Measurements from ENCODE around the gene CACNA1S.

DNA sequence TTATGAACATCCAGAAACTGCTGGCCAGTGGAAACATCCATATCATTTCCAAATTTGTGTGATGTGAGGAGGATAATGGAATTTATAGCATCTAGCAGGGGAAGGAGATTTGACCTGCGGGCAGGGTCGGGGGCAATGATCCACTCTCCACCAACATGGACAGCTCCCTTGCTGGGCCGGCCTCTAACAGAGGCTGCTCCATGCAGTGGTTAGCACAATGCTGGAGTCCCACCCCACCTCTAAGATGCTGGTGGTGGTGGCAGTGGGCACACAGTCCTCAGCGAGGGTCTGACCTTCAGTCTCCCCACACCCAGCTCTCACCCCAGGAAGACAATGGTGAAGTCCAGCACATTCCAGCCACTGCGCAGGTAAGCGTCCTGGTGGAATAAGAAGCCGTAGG lies 18.7 kb downstream of the CACNA1S start:
- TF ChIP-seq EZH2 (IDR thresholded peaks at IDR 0.05; ENCODE audit: borderline replicate concordance, low read length) = no peak
- TF ChIP-seq, protein P1, sequence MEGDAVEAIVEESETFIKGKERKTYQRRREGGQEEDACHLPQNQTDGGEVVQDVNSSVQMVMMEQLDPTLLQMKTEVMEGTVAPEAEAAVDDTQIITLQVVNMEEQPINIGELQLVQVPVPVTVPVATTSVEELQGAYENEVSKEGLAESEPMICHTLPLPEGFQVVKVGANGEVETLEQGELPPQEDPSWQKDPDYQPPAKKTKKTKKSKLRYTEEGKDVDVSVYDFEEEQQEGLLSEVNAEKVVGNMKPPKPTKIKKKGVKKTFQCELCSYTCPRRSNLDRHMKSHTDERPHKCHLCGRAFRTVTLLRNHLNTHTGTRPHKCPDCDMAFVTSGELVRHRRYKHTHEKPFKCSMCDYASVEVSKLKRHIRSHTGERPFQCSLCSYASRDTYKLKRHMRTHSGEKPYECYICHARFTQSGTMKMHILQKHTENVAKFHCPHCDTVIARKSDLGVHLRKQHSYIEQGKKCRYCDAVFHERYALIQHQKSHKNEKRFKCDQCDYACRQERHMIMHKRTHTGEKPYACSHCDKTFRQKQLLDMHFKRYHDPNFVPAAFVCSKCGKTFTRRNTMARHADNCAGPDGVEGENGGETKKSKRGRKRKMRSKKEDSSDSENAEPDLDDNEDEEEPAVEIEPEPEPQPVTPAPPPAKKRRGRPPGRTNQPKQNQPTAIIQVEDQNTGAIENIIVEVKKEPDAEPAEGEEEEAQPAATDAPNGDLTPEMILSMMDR (IDR thresholded peaks at IDR 0.05; ENCODE audit: low read length) = no peak
